ENCODE measurements around the gene FMNL2.

The FMNL2 gene

GRCh38 chr2:152376385-152376784, 41.4 kb downstream of the FMNL2 start:
- TF ChIP-seq EZH2phosphoT487 (IDR thresholded peaks at IDR 0.05; ENCODE audit: low read length), result no peak
- no peak for TF ChIP-seq EZH2 (optimal IDR thresholded peaks at IDR 0.05; ENCODE audit: low read depth, low read length)
- TF ChIP-seq CTCF (IDR thresholded peaks at IDR 0.05; ENCODE audit: low read length), result no peak
- Histone ChIP-seq H4K20me1 (ENCODE audit: insufficient read depth, low read length) (no peaks in the 10 kb centered on the region), H3K4me2 (ENCODE audit: low read depth, low read length) (no peak overlapping the region), H3K79me2 (ENCODE audit: low read length) (no peaks in the 10 kb centered on the region), H3K9ac (ENCODE audit: low read length) (no peak overlapping the region), H3K9me3 (replicated peaks; ENCODE audit: insufficient read depth, low read length) (no peaks in the 10 kb centered on the region), H3K27ac (ENCODE audit: low read length) (no peak overlapping the region), H3K4me3 (ENCODE audit: low read length) (no peak overlapping the region), H3K27me3 (replicated peaks; ENCODE audit: insufficient read depth, low read length) (no peaks in the 10 kb centered on the region), H3F3A (ENCODE audit: insufficient read depth, low read length) (no peaks in the 10 kb centered on the region), H2AFZ (ENCODE audit: low read length) (no peak overlapping the region), H3K4me1 (ENCODE audit: low read length) (no peaks in the 10 kb centered on the region), H3K9me2 (replicated peaks; ENCODE audit: insufficient read depth, low read length) (no peaks in the 10 kb centered on the region), H3K36me3 (replicated peaks; ENCODE audit: insufficient read depth, low read length) (no peaks in the 10 kb centered on the region)
- no peak for DNase-seq

GRCh38 chr2:152376968-152377367, 42.0 kb downstream of the FMNL2 start:
- Histone ChIP-seq H3K79me2 (ENCODE audit: low read length) (no peaks in the 10 kb centered on the region), H3K9me3 (replicated peaks; ENCODE audit: insufficient read depth, low read length) (no peaks in the 10 kb centered on the region), H3K4me3 (ENCODE audit: low read length) (no peak overlapping the region), H3K27me3 (replicated peaks; ENCODE audit: insufficient read depth, low read length) (no peaks in the 10 kb centered on the region), H3K27ac (ENCODE audit: low read length) (no peak overlapping the region), H3K4me1 (ENCODE audit: low read length) (no peaks in the 10 kb centered on the region), H3K9ac (ENCODE audit: low read length) (no peak overlapping the region), H4K20me1 (ENCODE audit: insufficient read depth, low read length) (no peaks in the 10 kb centered on the region), H3K9me2 (replicated peaks; ENCODE audit: insufficient read depth, low read length) (no peaks in the 10 kb centered on the region), H3F3A (ENCODE audit: insufficient read depth, low read length) (no peaks in the 10 kb centered on the region), H3K36me3 (replicated peaks; ENCODE audit: insufficient read depth, low read length) (no peaks in the 10 kb centered on the region), H2AFZ (ENCODE audit: low read length) (no peak overlapping the region), H3K4me2 (ENCODE audit: low read depth, low read length) (no peak overlapping the region)
- TF ChIP-seq EZH2phosphoT487 (IDR thresholded peaks at IDR 0.05; ENCODE audit: low read length) (no peak), EZH2 (optimal IDR thresholded peaks at IDR 0.05; ENCODE audit: low read depth, low read length) (no peak), CTCF (IDR thresholded peaks at IDR 0.05; ENCODE audit: low read length) (no peak)
- DNase-seq, result no peak

GRCh38 chr2:152379089-152379488, 44.1 kb downstream of the FMNL2 start:
- Histone ChIP-seq H3K79me2 (ENCODE audit: low read length) (no peaks in the 10 kb centered on the region), H3K9me3 (replicated peaks; ENCODE audit: insufficient read depth, low read length) (no peaks in the 10 kb centered on the region), H2AFZ (ENCODE audit: low read length) (no peak overlapping the region), H3K4me2 (ENCODE audit: low read depth, low read length) (no peak overlapping the region), H3F3A (ENCODE audit: insufficient read depth, low read length) (no peaks in the 10 kb centered on the region), H3K9ac (ENCODE audit: low read length) (no peak overlapping the region), H3K36me3 (replicated peaks; ENCODE audit: insufficient read depth, low read length) (no peaks in the 10 kb centered on the region), H3K4me1 (ENCODE audit: low read length) (no peaks in the 10 kb centered on the region), H3K4me3 (ENCODE audit: low read length) (no peak overlapping the region), H3K27me3 (replicated peaks; ENCODE audit: insufficient read depth, low read length) (no peaks in the 10 kb centered on the region), H4K20me1 (ENCODE audit: insufficient read depth, low read length) (no peaks in the 10 kb centered on the region), H3K9me2 (replicated peaks; ENCODE audit: insufficient read depth, low read length) (no peaks in the 10 kb centered on the region), H3K27ac (ENCODE audit: low read length) (no peak overlapping the region)
- DNase-seq, result no peak
- no peak for TF ChIP-seq EZH2phosphoT487 (IDR thresholded peaks at IDR 0.05; ENCODE audit: low read length)
- no peak for TF ChIP-seq CTCF (IDR thresholded peaks at IDR 0.05; ENCODE audit: low read length)
- TF ChIP-seq EZH2 (optimal IDR thresholded peaks at IDR 0.05; ENCODE audit: low read depth, low read length), result no peak

Data from MM.1S (cell line).